Activated CD4-positive, alpha-beta T cell treated with anti-CD3 and anti-CD28 coated beads, Interleukin-2, amount 50 U/mL, for 4 hours (primary cell): ENCODE measurements around the gene NFIX.

Experiments
- DNase-seq, 2 experiments: peaks; one replicate each; pipeline ENCODE4 v3.0.0-alpha.2; 2020

NFIX gene

DNA sequence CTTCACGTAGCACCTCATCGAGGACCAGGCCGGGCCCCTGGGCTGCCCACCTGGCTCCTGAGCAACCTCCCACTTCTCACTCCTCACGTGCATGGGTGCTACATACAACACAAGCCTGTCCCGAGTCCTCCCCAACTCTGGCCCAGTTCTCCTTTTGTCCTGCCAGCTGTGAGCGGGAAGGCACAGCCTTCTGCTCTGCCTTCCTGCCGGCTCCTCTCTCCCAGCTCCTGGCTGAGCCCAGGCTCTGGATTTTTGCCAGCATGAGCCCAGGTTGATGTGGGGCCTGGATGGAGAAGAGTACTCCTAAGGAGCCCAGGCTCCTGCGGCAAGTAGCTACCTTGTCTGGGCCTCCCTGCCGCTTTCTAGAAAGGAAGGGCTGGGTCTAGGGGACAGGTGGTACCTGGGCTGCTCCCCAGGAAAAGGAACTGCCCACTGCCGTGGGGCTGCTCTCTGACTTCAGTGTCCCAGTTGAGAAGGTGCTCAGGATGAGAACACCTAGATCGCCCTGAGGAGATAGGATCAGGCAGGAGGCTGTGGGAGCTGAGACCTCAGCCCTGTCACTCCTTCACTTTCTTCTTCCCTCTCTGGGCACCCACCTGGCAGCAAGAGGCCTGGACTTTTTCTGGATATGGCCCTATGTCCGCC, 83.7 kb downstream of the NFIX start:
- DNase-seq, result no peak

DNA sequence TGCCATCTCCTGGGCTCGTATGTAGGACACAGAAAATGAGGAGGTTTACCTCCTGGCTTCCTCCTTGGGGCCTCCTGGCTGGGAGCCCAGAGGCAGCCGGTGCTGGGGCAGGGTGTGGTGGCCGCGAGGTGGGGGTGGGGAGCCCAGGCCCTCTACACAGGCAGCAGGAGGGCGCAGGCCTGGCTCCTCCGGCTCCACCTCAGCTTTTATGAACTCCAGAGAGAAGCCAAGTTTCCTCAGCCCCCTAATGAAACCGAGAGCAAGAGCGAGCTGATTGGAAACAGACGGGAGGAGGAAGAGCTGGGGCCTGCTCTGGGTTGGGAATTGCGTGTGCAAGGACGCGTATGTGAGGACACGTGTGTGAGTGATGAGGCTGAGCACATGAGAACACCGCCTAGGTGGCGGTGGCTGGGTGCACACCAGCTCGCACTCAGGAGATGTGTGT, 84.3 kb downstream of the NFIX start:
- no peak for DNase-seq

DNA sequence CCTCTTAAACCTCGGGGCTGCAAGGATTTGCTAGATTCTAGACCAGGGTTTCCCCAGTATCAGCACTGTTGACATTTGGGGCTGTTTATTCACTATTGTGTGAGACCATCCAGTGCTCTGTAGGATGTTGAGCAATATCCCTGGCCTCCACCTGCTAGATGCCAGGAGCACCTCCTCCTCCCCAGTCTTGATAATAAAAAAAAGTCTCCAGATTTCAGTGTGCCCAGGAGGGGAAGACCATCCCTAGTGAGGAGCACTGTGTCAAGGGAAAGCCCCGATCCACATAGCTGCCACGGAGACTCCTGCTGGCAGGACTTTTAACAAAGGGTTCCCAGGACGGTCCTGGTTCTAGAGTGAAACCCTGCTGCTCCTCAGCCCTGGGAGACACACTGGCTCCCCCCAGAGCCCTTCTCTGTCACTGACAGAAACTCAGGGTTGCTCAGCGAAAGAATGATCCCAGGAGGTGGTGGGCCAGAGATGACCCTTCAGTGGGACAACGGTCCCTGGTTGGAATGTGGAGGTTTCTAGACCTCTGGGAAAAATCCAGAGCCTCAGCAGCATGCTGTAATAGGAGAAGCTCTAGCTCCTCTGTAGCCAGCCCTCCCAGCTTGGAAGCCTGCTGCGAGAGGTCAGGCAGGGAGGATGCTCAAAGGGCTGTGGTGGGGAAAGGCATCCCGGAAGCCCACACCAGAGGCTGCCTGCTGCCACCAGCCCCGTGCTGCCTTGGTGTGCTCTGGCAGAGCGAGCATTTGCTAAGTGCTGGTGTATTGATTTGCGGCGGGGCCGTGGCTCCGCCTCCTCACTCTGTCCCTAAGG, 87.1 kb downstream of the NFIX start:
- no peak for DNase-seq

DNA sequence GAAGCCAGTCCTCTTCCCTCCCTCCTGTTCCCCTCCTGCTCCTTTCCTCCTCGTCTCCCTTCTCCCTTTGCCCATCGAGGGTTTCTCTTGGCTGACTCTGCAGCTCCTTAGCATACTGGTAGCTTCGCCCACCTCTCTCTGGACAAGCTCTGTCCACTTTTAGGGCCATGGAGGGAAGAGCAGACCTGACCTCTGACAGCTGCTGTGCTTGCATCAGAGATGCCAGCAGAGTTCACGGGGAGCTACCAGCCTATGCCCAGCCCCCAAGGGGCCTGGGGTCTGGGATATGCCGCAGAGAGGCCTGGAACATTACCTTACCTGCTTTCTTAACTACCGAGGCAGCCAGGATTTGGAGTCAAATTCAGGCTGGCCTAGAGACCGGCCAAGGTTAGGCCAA, 87.7 kb downstream of the NFIX start:
- no peak for DNase-seq

DNA sequence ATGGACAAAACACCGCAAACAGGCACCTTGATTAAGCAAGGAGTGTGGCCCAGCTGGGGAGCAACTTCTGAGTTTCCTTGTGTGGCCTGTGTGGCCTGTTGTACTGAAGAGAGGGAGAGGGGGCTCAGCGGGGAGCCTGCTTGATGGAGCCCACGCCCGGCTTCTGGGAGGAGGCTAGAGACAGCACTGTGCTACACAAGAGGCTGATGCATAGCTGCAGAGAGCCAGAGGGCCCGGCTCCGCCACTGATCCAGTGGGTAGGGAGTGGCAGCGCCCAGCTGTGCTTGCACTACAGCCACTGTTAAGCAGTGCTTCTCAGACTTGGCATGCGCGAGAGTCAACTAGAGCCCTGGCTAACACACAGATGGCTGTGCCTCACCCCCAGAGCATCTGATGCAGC, 88.4 kb downstream of the NFIX start:
- no peak for DNase-seq

DNA sequence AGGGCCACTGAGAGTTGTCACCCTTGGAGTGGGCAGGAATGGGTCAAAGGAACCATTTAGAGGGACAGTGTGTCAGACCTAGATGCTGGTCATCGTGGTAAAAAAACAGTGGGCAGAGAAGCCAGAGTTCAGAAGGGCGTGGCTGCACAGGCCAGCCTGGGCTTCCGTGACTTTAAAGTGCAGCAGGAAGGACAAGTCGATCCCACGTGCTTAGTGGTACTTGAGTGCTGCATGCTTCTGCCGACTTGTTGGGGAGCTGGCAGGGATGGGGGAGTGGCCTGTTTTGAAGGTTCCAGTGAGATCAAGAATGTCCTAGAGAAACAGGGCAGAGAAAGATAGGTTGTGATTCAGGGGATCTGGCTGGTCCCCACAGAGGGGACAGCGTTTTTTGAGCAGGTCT, 90.4 kb downstream of the NFIX start:
- no peak for DNase-seq

DNA sequence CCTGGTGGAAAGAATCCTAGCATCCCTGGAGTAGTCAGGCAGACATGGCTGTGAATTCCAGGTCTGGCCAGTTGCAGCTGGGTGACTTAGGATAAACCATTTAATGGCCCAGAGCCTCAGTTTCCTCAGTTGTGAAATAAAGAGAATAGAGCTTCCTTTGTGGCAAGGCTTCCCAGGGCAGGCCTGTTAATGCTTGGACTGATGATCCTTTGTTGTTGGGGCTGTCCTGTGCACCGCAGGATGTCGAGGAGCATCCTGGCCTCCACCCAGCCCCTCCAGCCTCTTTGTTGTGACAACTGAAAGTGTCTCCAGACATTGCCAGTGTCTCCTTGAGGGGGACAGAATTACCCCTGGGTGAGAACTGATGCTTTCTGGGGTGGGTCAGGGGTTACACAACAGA, 91.1 kb downstream of the NFIX start:
- no peak for DNase-seq

DNA sequence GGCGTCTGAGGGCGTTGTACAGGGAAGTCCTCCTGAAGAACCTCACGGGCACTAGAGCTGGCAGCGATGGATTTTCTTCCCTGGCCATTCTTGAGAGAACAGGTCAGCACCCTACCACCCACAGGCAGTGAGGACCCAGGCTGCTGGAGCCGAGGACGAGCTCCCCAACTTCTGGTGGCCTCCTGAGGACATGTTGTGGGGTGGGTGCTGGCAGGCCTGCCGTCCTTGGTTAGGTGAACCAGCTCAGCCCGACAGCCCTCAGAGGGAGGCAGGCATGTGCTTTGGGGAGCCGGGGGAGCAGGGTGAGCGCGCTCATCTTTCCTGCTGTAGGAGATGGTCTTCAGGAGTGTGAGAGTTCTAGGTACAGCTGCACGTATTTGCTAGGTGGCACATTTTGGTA, 92.0 kb downstream of the NFIX start:
- no peak for DNase-seq

DNA sequence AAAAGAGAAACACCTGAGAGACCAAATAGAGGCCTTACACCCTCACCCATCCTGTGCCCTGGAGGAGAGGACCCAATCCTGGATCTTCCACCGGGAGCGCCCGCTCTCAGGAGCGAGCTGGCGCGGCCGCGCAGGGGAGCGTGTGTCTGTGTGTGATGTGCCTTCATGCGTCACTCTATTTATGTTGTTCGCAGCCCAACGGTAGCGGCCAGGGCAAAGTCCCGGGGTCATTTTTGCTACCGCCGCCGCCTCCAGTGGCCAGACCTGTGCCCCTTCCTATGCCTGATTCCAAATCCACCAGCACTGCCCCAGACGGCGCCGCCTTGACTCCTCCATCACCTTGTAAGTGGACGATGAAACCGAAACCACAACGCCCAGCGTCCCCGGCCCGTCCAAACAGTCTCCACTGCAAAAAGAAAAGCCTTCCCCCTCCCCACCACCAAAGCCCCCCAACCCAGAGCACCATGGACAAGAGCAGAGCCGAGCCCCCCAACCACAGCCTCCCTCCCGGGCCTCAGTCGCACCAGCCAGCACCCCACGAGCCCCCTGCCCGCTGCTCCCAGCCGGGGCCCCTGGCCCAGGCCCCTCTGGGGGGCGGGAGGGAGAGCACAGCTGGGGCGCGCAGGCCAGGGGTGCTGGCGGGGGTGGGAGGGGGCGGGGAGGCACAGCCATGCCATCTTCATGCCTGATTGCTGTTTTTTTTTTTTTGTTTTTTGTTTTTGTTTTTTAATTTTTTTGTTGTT, 92.7 kb downstream of the NFIX start:
- no peak for DNase-seq

DNA sequence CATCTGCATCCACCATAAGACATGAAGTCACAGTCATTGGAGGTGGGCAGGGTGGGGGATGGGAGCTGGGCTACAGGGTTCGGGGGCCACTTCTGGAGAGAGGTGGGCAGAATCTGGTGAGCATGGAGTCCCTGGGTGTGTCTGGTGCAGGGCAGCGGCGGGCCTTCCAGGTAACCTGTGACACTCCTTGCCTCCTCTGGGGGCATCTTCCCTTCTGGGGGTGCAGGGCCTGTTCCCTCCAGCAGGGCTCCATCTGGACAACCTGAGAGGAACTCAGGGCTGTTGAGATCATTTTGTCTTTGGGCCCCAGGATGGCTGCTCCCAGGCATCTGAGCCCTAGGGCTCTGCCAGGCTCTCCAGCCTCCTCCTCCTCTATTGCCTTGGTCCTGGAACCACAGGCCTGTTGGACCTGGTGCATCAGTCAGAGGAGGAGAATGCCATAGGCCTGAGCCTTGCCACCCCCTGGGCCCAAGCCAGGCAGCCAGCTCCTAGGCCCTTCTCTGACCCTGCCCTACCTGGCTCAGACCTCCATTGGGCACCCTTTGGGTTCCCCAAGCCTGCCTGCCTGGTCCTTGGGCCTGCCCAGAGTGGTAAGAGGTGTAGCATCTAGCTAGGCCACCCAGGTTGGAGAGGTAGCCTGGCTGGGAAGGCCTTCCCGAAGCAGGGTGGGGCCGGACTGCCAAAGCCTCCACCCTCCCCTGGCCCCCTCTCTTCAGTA, 94.0 kb downstream of the NFIX start:
- no peak for DNase-seq

DNA sequence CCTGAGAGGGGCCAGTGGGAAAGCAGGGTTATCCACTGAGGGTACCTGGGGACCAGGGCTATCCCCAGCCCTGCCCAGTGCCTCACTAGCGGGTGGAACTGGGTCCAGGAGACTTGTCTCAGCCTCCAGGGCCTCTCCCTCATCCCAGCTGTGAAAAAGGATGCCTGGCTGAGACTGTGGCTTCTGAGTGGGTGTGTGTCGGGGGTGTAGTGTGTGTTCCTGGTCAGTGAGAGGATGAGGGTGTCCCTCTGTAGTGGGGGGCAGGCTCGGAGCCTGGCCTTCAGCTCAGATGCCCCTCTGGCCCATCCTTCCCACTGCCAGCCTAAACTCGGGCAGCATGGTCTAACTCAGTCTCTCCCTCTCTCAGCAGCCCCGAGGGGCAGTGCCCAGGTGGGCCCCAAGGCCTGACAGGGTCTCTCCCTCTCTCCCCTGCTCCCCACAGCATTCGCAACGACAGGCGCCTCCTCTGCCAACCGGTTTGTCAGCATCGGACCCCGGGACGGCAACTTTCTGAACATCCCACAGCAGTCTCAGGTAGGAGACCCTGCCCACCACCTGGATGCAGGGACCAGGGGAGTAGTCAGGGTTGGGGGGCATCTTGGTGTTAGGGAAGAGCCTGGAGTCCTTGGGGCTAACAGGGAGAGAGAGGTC, 94.7 kb downstream of the NFIX start:
- no peak for DNase-seq

DNA sequence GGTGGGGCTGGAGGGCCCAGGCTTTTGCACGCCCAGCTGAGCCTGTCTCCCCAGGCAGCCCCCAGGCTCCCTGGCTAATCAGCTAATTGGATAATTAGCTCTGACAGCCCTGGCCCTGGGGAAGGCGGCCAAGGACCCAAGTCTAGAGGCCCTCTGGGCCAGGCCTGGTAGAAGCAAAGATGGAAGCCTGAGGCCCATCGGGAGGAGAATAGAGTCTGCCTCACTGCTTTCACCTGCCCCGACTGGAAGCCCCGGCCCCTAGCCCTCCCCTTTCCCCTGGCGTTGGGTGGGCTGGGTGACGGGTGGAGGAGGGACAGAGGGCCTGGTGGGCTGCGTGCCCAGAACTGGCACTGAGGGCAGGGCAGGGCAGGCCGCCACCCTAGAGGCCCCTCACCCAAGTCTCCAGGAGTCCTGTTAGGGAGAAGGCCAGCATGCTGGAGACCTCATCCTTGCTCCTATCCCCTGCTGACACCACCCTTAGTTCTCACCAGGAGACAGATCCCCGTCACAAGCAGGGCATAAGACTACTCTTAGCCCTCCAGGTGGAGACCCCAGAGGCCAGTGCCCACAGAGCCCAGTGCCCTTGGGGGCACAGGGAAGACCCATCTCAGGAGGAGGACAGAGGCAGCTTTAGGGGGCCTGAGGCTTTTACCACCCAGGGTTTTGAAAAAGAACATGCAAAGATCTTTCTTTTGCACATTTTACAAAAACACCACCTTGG, 95.4 kb downstream of the NFIX start:
- DNase-seq, result no peak

DNA sequence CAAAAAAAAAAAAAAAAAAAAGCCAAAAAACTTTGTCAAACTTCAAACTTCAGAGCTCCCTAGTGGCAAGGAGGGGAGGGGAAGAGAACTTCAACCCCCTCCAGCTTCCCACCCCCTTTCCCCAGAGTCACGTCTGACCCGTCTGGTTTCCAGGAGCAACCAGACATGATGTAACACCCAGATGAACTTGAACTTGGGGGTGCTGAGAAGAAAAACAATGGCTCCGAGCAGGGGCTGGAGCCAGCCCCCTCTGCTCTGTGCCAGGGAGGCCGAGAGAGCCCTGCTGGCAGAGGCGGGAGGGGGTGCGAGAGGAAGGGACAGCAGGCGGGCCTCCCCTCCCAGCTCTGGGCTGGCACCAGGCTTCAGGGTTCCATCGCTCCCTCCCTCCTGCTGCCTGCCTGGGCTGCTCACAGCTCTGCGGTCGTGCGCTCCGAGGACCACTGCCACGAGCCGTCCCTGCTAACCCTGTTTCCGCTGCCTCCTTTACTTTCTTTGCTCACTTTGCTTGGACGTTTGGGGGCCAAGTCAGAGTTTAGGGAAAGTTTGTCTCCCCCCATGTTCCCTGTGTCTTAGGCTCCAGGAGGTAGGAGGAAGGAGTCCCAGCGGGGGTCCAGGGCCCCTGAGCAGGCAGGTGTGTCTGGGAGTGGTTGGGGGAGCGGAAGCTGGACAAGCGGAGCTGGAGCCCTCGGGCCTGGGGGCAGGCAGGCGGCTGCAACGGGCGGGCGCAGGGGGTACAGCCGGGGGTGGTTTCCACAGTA, 96.3 kb downstream of the NFIX start:
- DNase-seq, result no peak

DNA sequence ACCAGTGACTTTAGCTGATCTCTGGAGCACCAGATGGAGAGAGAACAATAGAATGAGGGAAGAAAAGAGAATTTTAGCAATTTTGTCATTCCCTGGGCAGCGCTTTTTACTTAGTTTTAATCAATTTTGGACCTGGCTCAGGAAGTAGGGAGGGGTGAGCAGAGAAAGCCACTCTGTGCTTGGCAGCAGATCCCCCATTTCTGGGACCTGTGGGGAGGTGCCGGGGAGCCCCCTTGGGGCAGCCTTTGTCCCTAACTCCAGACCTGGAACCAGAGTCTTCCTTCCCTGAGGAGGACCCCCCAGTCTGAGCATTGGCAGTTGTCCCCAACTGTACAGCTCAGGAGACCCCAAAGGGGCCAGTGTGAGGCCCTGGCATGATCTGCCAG, 96.9 kb downstream of the NFIX start:
- no peak for DNase-seq

DNA sequence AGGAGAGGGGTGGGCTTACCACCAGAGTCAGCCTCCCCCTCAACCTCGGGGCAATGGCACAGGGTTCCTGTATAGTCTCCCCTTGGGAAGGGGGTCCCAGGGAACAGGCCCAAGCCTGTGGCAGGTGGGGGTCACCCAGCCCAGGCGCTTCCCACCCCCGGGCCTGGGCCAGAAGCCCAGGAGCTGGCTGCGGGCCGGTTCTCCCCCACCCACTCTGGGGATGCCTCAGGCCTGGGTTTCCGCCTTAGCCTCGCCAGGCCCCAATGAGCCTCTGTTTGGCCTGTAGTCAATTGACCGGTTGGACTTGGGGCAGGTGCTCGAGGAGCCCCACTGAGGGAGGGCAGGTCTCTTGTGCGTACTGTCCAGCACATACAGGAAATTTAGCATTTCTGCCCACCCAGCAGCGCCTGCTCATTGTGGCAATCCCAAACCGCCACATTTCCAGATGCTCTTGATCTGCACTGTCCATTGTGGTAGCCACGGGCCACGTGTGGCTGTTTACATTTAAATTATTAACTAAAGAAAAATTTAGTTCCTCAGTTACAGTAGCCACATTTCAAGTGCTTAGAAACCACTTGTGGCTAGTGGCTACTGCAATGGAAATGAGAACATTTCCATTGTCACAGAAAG, 97.4 kb downstream of the NFIX start:
- no peak for DNase-seq

DNA sequence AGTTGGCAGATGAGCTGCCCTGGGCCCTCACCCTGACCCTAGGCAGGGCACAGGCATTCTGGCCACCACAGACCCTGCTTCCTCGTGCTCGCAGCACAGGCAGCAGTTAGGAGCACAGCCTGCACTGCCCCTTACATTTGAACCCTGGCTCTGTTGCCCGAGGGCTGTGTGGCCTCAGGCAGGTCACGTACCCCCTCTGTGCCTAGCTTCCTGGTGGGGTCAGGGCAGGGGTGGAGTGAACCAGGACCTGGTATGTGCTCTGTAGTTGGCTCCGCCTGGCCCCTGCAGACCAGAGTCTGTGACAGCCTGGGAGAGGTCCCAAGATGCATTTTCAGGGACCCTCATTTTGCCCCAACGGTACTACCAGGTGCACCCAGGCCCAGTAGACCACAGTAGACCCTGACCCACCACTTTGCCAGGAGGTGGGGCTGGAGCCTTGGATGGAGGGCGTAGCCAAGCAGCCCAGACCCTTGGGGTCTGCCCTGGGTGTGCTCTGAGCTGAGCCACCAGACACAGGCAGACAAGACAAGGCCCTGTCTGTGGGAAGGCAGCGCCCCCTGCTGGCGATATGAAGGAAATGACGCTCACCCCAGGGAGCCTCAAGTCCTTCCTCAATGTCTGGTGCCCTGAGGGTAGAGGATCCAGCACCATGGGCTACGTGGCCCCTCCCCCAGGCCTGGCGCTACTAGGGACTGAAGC, 98.3 kb downstream of the NFIX start:
- peak; percentile 75 for DNase-seq

DNA sequence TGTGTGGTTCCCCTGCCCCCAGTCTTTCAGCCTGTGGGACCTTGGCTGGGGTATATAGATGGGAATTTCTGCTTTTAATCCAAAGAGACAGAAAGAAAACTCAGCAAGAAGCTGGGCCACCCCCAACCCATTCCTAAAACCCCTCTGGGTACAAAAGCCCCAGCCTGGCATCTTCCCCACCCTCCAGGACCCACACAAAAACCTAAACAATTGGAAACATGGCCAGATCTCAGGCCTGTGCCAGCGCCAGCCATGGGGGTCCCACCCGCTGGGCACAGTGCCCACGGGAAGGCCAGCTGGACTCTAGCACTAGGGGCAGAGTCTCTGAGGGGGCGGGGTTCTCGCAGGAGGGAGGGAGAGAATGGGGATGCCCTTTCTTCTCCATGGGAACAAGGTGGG, 98.8 kb downstream of the NFIX start:
- no peak for DNase-seq

DNA sequence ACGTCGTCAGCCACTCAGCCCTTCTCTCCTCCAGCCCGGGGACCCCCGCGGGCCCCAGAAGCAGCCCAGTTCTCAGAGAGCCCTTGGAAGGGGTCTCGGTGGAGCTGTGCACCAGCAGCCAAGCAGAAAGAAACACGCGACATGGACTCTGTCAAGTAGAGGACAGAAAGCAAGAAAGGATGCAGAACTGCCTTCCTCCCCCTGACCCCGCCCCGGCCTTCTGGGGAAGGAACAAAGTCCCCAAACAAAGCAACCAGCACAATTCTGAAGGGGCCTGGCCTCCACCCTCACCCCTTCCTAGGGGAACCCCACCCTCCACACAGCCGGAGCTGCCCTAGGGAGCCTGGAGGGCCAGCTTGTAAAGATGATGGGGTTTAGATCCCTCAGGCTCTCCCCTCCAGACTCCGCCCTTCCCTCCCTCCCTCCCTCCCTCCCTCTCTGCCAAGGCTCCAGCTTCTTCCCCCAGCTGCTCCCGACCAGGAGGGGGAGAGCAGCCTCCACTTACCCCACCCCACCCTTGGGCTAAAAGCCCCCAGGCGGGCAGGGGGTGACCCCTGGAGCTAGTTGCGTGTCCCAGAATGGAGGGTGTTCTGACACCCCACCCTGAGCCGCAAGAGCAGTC, 99.6 kb downstream of the NFIX start:
- no peak for DNase-seq

DNA sequence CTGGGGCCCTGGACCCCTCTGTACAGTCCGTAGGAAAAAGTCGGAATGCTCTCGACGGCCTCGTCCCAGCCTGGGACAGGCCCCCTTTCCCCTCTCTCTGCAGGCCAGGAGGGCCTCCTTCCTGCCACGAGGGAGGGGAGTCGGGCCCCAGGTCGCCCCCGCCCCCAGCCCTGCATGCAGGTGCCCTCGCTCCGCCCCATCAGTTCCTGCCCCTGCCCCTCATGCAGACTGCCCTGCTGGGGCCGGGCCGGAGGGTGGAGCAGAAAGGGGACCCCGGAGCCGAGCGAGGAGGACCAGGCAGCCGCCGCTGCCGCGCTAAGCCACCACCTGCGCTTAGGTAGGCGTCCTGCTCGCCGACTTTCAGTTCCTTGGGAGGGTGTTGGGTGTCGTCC, 100.1 kb downstream of the NFIX start:
- no peak for DNase-seq
